COLO829 (cell line): ENCODE measurements around the gene ATP4A.

Source experiments
- DNase-seq: peaks from one replicate; pipeline ENCODE4 v3.0.0; 2012; ENCODE audit warnings: low spot score

ATP4A gene

DNA sequence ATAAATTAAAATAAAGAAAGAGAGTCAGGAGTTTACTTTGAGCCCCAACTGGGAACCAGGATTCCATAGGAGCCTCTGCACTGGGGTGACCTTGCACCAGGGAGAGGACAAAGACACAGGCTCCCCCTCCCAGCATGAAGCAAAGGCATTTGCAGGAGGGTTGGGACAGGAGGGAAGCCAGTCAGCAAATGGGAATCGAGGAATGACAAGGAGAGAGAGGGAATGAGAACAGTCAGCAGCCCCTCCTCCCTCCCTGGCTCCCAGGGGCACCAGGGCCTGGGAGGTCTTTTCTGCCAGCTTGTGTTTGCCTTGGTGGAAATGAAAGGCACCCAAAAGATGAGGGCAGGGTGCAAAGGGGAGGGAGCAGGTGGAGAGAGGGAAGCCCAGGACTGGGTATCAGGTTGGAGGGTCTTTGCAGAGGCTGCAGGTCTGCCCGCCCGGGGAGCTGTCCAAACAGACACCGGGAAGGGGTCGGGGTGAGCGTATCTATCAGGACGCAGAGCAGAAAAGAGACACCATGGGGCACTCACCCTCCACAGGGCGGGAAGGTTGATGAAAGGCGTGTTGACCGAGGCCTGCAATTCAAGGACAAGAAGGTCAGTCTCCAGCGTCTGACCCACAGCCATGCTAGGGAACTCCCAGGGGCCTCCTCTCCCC, 39.1 kb downstream of the ATP4A start:
- no peak for DNase-seq

DNA sequence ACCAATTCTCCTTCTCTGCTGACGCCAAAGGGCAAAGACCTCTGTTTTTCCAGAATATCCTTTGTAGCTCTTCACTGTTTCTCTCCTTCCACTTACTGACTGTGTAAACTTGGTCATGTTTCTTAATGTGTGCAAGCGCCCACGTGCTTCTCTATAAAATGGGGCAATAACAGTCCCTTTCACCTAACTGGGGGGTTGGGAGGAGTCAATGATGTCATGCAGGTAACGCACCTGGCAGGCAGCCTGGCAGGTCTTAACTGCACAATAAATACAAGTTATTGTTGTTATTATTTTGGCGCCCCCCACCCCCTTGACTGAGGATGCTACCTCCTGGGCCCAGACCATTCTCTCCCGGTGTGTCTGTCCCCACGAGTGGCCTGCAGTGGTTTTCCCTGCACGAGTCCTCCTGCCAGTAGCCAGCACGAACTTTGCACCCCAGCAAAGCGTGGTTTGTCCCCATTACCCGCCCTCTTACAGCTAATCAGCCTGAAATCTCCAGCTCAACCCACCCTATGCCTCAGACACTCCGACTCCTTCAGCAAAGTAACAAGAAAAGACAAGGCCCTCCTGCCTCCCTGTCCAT, 40.6 kb downstream of the ATP4A start:
- DNase-seq, result no peak

DNA sequence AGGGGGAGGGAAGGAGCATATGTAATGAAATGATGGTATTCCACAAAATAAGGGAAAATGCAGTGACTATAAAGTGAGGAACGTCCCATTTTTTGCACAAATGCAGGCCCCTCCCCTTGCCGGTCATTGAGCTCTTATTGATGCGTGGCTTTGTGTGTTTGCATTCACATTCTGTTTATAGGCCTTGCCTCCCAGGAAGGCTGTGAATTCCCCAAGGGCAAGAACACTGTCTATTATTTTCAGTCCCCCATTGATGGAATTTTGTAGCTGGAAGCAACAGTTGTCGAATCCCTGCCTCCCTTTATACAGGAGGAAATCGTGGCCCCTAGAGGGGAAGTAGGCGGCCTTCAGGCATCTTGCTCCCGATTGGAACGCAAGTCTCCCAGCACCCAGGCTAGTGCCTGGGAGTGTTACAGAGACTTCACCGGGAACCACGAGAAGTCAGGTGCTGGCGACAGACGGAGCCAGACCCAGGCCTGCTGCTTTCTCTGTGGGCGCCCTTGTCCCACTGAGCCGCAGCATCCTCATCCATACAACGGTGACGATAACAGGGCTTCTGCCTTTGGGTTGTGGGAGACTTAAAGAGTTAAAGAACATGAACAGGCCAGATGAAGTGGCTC, 42.2 kb downstream of the ATP4A start:
- DNase-seq, result peak; percentile 57

GRCh38 chr19:35519291-35519690, 44.2 kb downstream of the ATP4A start:
- no peak for DNase-seq

DNA sequence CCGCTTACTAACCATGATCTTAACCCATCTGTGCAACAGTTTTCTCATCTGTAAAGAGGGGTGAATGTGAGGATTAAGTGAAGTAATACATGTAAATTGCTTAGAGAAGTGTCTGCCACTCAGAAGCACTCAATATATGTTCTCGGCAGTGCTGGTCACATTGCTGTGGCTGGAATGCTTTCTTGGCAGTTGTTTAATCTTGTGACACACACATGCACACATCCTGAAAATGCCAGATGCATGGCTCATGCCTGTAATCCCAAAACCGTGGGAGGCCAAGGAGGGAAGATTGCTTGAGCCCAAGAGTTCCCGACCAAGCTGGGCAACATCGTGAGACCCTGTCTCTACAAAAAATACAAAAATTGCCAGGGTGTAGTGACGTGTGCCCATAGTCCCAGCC, 45.1 kb downstream of the ATP4A start:
- peak; percentile 83 for DNase-seq

DNA sequence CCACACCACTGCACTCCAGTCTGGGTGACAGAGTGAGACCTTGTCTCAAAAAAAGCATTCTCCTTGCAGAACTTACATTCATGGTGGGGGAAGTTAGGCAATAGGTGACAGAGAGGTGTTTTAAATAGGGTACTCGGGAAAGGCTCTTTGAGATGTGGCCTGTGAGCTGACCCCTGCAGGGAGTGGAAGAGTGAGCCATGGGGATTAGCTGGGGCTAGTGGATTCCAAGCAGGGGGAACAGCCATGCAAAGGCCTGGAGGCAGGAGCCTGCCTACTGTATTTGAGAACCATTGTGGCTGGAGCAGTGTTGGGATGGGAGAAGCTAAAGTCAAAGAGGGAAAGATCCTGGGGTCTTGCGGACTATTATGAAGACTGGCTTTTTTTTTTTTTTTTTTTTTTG, 46.1 kb downstream of the ATP4A start:
- no peak for DNase-seq

DNA sequence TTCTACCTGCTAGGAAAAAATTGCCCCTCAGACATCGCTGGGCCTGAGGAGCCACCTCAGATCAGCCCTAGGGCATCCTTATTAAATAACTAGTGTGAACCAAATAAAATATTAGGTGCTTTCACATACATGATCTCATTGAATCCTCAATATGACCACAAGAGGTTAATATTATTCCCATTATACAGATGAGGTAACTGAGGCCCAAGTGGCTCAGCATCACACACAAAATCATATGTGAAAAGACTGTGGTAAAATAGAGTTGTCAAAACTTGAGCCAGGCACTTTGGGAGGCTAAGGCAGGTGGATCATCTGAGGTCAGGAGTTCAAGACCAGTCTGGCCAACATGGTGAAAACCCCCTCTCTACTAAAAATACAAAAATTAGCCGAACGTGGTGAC, 47.1 kb downstream of the ATP4A start:
- no peak for DNase-seq

DNA sequence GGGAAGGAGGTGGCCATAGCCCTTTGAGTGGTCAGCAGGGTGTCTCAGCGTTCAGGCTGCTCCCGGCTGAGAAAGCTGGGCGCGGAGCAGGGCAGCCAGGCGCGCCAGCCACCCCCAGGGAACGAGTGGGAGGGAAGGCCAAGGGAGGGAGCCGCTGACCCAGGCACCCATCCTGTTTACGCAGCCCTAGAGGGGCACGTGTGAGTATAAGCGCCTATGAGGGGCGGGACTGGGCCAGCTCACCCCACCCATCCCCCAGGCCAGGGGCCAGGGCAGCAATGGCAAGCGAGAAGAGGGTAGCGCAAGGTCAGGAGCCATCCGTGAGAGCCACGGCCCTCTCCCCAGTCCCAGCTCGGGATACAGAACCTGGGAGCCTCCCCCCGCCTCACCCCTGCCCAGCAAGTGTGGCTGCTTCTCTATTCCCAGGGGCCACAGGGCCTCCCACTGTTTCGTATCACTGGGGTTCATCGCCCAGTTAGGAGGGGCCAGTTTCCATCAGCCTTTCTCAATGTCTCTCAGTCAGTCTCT, 49.1 kb downstream of the ATP4A start:
- no peak for DNase-seq

DNA sequence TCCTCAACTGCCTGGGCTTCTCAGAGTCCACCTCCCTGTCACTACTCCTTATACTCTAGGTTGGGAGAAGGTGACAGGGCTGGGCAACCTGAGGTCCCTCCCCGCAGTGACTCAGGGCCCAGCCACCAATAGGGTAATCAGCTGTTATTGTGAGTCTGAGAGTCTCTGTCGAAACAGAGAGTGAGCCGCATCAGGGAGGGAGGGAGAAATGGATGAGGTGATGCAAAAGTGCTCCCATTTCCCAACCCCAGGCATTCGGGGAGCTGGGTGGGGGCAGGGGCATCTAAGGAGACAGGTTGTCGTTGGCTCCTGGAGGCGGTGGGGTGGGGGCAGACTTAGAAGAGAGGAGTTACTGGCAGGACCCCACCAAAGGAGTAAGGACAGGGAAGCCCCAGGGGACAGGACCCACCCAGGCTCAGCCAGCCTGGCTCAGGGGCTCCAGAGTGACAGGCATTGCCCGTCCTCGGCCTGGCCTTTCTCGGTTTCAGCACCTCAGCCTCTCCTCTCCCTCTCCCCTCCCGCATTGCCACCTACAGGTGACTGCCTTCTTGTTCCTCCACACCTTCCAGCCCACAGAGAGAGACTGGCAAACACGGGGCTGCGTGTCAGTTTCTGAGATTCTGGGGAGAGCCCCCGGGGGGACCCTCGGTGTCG, 49.7 kb downstream of the ATP4A start, which contains the start of gene DMKN:
TSS of gene DMKN (minus strand) at position 22 of the 654 bp plus-strand sequence. CDS start 174 bp downstream, outside the sequence.
- no peak for DNase-seq

DNA sequence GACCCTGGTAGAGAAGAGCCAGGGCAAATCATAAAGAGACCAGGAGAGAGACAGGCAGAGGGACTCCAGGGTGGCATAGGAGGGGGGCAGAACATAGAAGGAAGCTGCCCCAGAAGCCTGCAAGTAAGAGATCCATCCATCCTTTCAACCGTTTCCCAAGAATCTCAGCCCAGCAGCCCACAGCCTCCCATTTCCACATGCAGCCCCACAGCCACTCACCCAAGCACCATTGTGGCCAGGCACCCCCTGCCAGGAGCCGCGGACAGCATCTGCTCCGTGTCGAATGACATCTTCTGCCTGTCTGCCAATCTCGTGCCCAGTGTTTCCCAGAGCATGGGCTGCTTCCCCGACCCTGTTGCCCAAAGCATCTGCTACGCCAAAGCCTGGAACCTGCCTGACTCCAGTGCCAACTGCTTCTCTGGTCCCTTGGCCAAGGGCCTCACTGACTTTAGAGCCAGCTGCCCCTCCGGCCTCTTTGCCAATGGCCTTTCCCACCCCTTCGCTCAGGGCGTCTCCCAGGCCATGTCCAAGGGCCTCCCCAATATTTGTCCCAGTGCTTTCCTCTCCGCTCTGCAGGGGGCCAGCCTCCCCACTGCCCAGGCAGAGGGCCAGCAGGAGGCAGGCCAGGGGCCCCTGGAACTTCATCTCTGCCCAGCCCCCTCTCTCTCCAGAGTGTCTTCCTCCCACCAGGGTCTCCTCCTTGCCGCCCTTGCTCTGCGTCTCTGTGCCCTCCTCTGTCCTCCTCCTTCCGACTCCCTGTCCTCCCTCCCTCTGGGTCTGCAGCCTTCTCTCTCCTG, 50.4 kb downstream of the ATP4A start:
- no peak for DNase-seq

DNA sequence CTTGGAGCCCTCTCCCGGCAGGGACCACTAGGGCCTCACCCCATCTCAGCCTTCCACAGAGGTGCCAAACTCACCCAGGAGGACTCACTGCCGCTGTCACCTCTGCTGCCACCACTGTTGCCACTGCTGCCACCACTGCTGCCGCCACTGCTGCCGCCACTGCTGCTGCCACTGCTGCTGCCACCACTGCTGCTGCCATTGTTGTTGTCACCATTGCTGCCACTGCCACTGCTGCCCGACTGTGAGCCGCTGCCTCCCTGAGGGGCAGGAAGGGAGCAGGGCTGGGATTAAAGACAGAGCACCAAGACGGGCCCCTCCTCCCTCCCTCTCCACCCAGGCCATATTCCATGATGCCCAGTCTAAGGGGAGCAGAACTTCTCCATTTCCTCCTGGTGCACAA, 52.1 kb downstream of the ATP4A start:
- DNase-seq, result no peak

GRCh38 chr19:35510626-35510964, 52.9 kb downstream of the ATP4A start:
- DNase-seq, result no peak

DNA sequence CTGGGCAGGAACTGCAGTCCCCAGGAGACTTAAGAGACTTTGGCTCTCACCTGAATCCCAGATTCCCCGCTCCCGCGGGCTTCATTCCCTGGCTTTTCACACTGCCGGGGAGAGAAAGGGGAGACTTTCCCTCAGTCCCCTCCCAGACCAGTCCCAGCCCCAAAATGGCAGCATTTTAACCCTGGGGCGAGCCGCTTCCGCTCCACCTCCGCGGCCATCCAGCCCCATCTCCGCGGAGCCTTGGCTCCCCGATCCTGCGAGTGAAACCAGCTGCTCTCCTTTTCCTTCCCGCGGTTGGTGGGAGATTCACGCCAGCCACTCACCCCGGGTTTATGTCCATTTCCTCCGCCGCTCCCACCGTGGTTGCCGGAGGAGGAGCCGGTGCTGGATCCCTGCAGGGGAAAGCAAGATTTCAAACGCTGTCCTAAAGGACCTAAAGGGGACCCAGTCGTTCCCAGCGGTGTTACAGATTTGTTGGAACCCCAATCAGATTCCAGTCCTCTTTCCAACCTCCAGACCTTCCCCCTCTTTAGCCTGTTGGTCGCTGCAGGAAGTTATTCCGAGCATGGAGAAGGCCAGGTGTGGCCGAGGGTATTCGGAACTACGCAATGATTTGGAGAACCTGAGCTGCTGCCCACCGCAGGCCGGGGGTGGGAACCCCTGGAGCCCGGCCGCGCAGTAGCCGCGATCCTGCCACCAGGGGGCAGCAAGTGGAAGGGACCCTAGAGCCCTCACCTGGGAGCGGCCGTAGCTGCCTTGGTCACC, 53.4 kb downstream of the ATP4A start:
- DNase-seq, result peak; percentile 63

- no peak for DNase-seq
These were observed 54.3 kb downstream of the ATP4A start for GRCh38 chr19:35509018-35509652.

- DNase-seq, result no peak
These were observed 55.3 kb downstream of the ATP4A start for GRCh38 chr19:35508129-35508528.

DNA sequence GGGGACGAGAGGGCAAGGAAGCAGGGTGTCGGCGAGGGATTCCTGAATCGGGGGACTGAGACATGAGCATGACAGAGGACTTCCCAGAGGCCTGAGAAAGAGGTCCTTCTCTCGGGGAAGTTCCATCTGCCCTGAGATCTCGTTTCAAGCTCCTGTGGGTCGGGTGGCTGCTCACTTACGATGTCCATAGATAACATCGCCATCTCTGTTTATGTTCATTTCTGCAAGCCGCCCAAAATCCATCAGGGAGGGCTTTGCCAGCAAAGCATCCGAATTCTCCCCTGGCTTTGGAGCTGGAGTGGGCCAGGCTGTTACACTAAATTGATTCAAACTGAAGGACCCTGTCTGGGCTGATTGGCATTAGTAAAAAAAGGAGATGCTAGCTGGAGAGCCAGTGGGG, 55.9 kb downstream of the ATP4A start:
- DNase-seq, result no peak

DNA sequence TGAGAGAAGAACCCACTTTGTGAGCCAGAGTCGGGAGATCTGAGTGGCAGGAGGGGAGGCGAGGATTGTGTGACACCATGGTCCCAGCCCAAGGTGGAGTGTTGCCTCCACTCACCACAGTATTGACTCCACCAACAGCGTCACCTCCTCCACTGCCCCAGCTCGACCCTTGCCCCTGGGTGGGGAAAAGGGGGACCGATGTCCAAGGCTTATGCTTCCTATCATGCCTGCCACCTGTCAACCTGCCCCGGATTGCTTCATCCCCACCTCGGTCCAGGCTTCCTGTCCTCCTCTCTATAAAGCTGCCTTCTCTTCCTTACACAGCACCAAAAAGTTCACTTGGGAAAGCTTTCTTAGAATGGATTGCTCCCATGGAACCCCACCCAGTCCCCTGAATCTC, 57.4 kb downstream of the ATP4A start:
- no peak for DNase-seq

- no peak for DNase-seq
These were observed 60.7 kb downstream of the ATP4A start for GRCh38 chr19:35502751-35503150.

GRCh38 chr19:35501684-35502083, 61.8 kb downstream of the ATP4A start:
- DNase-seq, result no peak

DNA sequence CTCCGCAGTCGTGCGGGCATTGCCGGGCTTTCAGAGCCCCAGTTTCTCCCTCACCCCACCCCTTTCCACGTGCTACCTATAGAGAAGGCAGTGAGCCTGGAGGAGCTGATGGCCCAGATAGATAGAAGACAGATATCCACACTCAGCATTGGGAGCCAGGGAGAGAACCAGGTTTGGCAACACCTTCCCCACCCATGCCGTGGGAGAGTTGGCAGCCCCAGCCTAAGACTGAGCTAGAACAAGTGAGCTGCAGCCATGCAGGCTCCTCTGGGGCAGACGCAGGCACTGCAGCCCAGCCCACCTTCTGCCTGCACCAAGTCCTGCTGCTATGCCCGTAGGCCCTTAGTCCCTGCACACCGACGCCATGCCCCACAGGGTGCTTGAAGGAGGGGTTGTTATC, 62.8 kb downstream of the ATP4A start:
- DNase-seq, result no peak
